ENCODE data around the gene ZNF446. TPM values are rescaled to one million over a fixed set of nuclear protein-coding genes. Genes with fewer than 3 reads are reported as not detected.

Gene ZNF446
- total and polyA plus RNA-seq, 9 of the 15 experiments (the other 6 are each of a cell fraction or from before 2014, with no cell fraction given): 0.07 to 4.8 (median 1.2) TPM

DNA sequence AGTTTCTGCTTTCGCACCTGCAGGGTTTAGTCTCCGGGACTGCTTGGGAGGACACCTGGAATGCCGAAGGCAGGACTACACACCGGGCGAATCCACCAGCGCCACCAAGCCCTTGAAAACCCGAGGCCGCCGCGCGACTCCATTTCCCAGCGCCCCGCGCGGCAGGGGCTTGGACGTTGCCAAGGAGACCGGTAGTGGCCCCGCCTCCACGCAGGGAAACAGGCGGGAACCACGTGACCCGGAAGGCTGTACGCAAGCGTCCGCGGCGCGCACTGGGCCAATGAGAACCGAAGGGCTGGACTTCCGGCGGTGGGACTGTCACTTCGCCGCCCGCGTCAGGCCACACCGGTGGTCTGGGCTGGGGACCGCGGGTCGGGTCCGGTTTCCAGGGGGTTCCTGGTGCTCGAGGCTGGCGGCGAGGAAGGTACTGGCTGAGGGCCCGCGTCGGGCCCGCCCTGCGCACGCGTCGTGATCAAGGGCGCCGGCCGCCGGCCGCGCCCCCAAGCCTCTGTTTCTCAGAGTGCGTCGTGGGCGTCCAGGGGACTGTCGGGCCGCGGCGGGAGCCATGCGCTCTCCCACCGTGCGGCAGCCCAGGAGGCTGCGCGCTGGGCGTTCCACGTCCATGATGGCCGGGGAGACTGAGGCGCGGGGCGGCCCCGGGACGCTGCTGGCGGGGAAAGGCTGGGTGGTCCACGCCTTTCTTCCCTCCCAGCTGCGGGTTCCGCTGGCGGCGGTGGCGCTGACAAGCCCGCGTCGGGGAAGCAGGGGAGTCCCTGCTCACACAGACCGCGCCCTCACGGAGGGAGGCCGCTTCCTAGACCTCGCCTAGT, 9.2 kb upstream of the ZNF446 start, which contains the start of gene ZNF324 (continued):
- TF ChIP-seq, protein P1, sequence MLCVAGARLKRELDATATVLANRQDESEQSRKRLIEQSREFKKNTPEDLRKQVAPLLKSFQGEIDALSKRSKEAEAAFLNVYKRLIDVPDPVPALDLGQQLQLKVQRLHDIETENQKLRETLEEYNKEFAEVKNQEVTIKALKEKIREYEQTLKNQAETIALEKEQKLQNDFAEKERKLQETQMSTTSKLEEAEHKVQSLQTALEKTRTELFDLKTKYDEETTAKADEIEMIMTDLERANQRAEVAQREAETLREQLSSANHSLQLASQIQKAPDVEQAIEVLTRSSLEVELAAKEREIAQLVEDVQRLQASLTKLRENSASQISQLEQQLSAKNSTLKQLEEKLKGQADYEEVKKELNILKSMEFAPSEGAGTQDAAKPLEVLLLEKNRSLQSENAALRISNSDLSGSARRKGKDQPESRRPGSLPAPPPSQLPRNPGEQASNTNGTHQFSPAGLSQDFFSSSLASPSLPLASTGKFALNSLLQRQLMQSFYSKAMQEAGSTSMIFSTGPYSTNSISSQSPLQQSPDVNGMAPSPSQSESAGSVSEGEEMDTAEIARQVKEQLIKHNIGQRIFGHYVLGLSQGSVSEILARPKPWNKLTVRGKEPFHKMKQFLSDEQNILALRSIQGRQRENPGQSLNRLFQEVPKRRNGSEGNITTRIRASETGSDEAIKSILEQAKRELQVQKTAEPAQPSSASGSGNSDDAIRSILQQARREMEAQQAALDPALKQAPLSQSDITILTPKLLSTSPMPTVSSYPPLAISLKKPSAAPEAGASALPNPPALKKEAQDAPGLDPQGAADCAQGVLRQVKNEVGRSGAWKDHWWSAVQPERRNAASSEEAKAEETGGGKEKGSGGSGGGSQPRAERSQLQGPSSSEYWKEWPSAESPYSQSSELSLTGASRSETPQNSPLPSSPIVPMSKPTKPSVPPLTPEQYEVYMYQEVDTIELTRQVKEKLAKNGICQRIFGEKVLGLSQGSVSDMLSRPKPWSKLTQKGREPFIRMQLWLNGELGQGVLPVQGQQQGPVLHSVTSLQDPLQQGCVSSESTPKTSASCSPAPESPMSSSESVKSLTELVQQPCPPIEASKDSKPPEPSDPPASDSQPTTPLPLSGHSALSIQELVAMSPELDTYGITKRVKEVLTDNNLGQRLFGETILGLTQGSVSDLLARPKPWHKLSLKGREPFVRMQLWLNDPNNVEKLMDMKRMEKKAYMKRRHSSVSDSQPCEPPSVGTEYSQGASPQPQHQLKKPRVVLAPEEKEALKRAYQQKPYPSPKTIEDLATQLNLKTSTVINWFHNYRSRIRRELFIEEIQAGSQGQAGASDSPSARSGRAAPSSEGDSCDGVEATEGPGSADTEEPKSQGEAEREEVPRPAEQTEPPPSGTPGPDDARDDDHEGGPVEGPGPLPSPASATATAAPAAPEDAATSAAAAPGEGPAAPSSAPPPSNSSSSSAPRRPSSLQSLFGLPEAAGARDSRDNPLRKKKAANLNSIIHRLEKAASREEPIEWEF (CRISPR knock-in tag; IDR thresholded peaks at IDR 0.05): no peak
- TF ChIP-seq, protein P2, sequence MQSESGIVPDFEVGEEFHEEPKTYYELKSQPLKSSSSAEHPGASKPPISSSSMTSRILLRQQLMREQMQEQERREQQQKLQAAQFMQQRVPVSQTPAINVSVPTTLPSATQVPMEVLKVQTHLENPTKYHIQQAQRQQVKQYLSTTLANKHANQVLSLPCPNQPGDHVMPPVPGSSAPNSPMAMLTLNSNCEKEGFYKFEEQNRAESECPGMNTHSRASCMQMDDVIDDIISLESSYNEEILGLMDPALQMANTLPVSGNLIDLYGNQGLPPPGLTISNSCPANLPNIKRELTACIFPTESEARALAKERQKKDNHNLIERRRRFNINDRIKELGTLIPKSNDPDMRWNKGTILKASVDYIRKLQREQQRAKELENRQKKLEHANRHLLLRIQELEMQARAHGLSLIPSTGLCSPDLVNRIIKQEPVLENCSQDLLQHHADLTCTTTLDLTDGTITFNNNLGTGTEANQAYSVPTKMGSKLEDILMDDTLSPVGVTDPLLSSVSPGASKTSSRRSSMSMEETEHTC (IDR thresholded peaks at IDR 0.05): peak; percentile 55; the same call in 1 of the 2 replicates
- peak; percentile 56 for TF ChIP-seq EGR1 (conservative IDR thresholded peaks at IDR 0.05)
- TF ChIP-seq ZNF778 (CRISPR knock-in tag; IDR thresholded peaks at IDR 0.05): no peak
- TF ChIP-seq ELF1 (tag; IDR thresholded peaks at IDR 0.05): peak; percentile 95
- peak; percentile 92 for TF ChIP-seq POLR2G (IDR thresholded peaks at IDR 0.05; ENCODE audit: low read depth, low read length)
- TF ChIP-seq, protein P3, sequence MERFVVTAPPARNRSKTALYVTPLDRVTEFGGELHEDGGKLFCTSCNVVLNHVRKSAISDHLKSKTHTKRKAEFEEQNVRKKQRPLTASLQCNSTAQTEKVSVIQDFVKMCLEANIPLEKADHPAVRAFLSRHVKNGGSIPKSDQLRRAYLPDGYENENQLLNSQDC (CRISPR knock-in tag; IDR thresholded peaks at IDR 0.05): no peak
- TF ChIP-seq ARHGAP35 (IDR thresholded peaks at IDR 0.05; ENCODE audit: partially characterized antibody): no peak
- TF ChIP-seq, protein P4, sequence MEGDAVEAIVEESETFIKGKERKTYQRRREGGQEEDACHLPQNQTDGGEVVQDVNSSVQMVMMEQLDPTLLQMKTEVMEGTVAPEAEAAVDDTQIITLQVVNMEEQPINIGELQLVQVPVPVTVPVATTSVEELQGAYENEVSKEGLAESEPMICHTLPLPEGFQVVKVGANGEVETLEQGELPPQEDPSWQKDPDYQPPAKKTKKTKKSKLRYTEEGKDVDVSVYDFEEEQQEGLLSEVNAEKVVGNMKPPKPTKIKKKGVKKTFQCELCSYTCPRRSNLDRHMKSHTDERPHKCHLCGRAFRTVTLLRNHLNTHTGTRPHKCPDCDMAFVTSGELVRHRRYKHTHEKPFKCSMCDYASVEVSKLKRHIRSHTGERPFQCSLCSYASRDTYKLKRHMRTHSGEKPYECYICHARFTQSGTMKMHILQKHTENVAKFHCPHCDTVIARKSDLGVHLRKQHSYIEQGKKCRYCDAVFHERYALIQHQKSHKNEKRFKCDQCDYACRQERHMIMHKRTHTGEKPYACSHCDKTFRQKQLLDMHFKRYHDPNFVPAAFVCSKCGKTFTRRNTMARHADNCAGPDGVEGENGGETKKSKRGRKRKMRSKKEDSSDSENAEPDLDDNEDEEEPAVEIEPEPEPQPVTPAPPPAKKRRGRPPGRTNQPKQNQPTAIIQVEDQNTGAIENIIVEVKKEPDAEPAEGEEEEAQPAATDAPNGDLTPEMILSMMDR (IDR thresholded peaks at IDR 0.05 in 2 of 3, conservative IDR thresholded peaks at IDR 0.05 in 1 of 3; ENCODE audit: insufficient read depth in 2 of 3, low read depth in 1 of 3, low read length in 3 of 3): peak in 1 of 3 experiments; percentile 21; a peak in 2 of 6 replicates
- TF ChIP-seq KDM5B (IDR thresholded peaks at IDR 0.05; ENCODE audit: insufficient replicate concordance, low read depth, low read length): peak; percentile 86
- no peak for TF ChIP-seq POLR3A (IDR thresholded peaks at IDR 0.05; ENCODE audit: borderline replicate concordance, extremely low read depth, insufficient read depth, insufficient read length)
- no peak for TF ChIP-seq BCL6 (CRISPR knock-in tag; IDR thresholded peaks at IDR 0.05)
- no peak for TF ChIP-seq OTX1 (CRISPR knock-in tag; IDR thresholded peaks at IDR 0.05)
- no peak for TF ChIP-seq YBX1 (IDR thresholded peaks at IDR 0.05)
- 0 out of 2 replicates have a peak, but pooled peaks have one; percentile 51 for TF ChIP-seq ELF4 (CRISPR knock-in tag; IDR thresholded peaks at IDR 0.05)
- TF ChIP-seq HDGF (IDR thresholded peaks at IDR 0.05): no peak
- no peak for TF ChIP-seq FOXP1 (CRISPR knock-in tag; IDR thresholded peaks at IDR 0.05)
